Suprapubic skin (tissue), 4 donors: ENCODE results near the gene MAST2.

ENCODE experiments used
- EP300 ChIP-seq: sonication (generic); formaldehyde crosslinking; IDR thresholded peaks from one replicate; pipeline ENCODE4 v1.6.1; 2017; ENCODE audit warnings: antibody characterized with exemption
- POLR2AphosphoS5 ChIP-seq, 3 donors: sonication (generic); formaldehyde crosslinking; IDR thresholded peaks; one replicate each; pipeline ENCODE4 v1.6.1; 2017; ENCODE audit warnings: antibody characterized with exemption in 3 of 3
- TF ChIP-seq, protein P1 (sequence below), 2 donors: fragments of 200-600 bp in 1 of 2; fragments of 450-650 bp in 1 of 2; sonication (generic) in 1 of 2; IDR thresholded peaks; one replicate each; pipeline ENCODE4 v1.5.1; 2016 to 2019; ENCODE audit warnings: antibody characterized with exemption in 2 of 2, mild to moderate bottlenecking in 1 of 2, moderate library complexity in 1 of 2

DNA sequence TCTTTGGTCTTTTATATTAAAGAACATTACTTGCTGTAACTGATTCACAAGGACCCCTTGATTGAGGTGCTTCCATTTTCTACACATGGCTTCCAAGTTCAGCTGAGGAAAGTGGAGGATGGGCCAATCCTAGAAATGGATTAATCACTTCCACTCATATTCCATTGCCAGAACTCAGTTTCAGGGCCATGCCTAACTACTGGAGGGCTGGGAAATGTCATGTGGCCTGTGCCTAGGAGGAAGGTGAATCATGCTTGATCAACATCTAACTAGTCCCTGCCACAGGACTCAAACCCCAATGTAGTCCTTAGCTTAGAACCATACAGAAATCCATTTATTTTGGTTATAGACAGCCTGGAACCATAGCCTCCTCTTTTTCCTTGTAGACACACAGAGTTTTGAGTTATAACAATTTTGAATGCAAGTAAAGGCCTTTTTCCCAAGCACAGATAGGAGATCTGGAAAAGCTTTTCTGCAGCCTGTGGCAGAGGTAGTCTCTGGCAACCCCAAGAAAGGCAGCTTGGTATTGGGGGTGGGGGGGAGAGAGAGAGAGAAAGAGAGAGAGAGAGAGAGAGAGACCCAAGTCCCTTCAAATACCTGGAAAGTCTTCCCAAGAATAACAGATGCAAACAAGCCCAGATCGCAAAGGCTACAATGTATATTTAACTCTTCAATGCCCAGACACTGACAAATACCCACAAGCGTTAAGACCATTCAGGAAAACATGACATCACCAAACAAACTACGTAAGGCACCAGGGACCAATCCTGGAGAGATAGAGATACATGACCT is 12.5 kb downstream of the MAST2 start:
- TF ChIP-seq, protein P1, sequence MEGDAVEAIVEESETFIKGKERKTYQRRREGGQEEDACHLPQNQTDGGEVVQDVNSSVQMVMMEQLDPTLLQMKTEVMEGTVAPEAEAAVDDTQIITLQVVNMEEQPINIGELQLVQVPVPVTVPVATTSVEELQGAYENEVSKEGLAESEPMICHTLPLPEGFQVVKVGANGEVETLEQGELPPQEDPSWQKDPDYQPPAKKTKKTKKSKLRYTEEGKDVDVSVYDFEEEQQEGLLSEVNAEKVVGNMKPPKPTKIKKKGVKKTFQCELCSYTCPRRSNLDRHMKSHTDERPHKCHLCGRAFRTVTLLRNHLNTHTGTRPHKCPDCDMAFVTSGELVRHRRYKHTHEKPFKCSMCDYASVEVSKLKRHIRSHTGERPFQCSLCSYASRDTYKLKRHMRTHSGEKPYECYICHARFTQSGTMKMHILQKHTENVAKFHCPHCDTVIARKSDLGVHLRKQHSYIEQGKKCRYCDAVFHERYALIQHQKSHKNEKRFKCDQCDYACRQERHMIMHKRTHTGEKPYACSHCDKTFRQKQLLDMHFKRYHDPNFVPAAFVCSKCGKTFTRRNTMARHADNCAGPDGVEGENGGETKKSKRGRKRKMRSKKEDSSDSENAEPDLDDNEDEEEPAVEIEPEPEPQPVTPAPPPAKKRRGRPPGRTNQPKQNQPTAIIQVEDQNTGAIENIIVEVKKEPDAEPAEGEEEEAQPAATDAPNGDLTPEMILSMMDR (IDR thresholded peaks at IDR 0.05): no peak
- no peak for TF ChIP-seq POLR2AphosphoS5 (IDR thresholded peaks at IDR 0.05)
- no peak for TF ChIP-seq EP300
